H9 (cell line): ENCODE data around the gene FAM9C. TPM values are rescaled to one million over a fixed set of nuclear protein-coding genes. Genes with fewer than 3 reads are reported as not detected.

ENCODE experiments used
- DNase-seq: peaks from one replicate; pipeline ENCODE4 v3.0.0-alpha.2; 2017
- H2AFZ ChIP-seq: one replicate; pipeline ENCODE4 v1.6.1; 2013; ENCODE audit warnings: mild to moderate bottlenecking, low read length, control low read depth, moderate library complexity
- H2AK5ac ChIP-seq: 2 replicates; pipeline ENCODE4 v1.6.1; 2013; ENCODE audit warnings: low read length, control low read depth, mixed read lengths; ENCODE audit not compliant: insufficient read length
- H2BK120ac ChIP-seq: one replicate; pipeline ENCODE4 v1.6.1; 2013; ENCODE audit warnings: low read depth, mild to moderate bottlenecking, low read length, control low read depth, inconsistent platforms; ENCODE audit not compliant: poor library complexity, severe bottlenecking
- H2BK12ac ChIP-seq: 2 replicates; pipeline ENCODE4 v1.6.1; 2013; ENCODE audit warnings: low read length, control low read depth, mixed read lengths, low read depth; ENCODE audit not compliant: insufficient read length
- H2BK15ac ChIP-seq: 2 replicates; pipeline ENCODE4 v1.6.1; 2013; ENCODE audit warnings: low read depth, low read length, control low read depth
- H2BK20ac ChIP-seq: one replicate; pipeline ENCODE4 v1.6.1; 2013; ENCODE audit warnings: low read depth, mild to moderate bottlenecking, low read length, control low read depth, inconsistent platforms; ENCODE audit not compliant: poor library complexity, severe bottlenecking
- H2BK5ac ChIP-seq: 2 replicates; pipeline ENCODE4 v1.6.1; 2013; ENCODE audit warnings: low read length, control low read depth, mixed read lengths; ENCODE audit not compliant: insufficient read length
- H3K14ac ChIP-seq: 2 replicates; pipeline ENCODE4 v1.6.1; 2013; ENCODE audit warnings: low read length, control low read depth; ENCODE audit not compliant: insufficient read depth
- H3K18ac ChIP-seq: 2 replicates; pipeline ENCODE4 v1.6.1; 2013; ENCODE audit warnings: low read depth, mild to moderate bottlenecking, mixed read lengths, low read length, control low read depth; ENCODE audit not compliant: insufficient read length
- H3K23ac ChIP-seq: 2 replicates; pipeline ENCODE4 v1.6.1; 2013; ENCODE audit warnings: low read length, control low read depth, mixed read lengths, low read depth; ENCODE audit not compliant: insufficient read length
- H3K23me2 ChIP-seq: 2 replicates; pipeline ENCODE4 v1.6.1; 2013; ENCODE audit warnings: low read depth, mild to moderate bottlenecking, mixed read lengths, low read length, control low read depth; ENCODE audit not compliant: insufficient read length, poor library complexity, severe bottlenecking
- H3K27ac ChIP-seq: 2 replicates; pipeline ENCODE4 v1.5.1; 2013; ENCODE audit warnings: low read length, control low read depth, mixed read lengths, low read depth; ENCODE audit not compliant: insufficient read length
- H3K27me3 ChIP-seq: 2 replicates; pipeline ENCODE4 v1.6.1; 2013; ENCODE audit warnings: low read length, control low read depth, inconsistent platforms; ENCODE audit not compliant: insufficient read depth
- H3K4ac ChIP-seq: 2 replicates; pipeline ENCODE4 v1.6.1; 2013; ENCODE audit warnings: low read depth, mild to moderate bottlenecking, control low read depth, inconsistent platforms, low read length, moderate library complexity
- H3K4me1 ChIP-seq: 2 replicates; pipeline ENCODE4 v1.6.1; 2013; ENCODE audit warnings: low read length, control low read depth, inconsistent platforms; ENCODE audit not compliant: insufficient read depth
- H3K4me2 ChIP-seq: 2 replicates; pipeline ENCODE4 v1.6.1; 2013; ENCODE audit warnings: low read length, control low read depth, mixed read lengths; ENCODE audit not compliant: insufficient read length, insufficient read depth
- H3K56ac ChIP-seq: 2 replicates; pipeline ENCODE4 v1.6.1; 2013; ENCODE audit warnings: low read depth, mild to moderate bottlenecking, mixed read lengths, low read length, control low read depth; ENCODE audit not compliant: insufficient read length
- H3K79me1 ChIP-seq: 2 replicates; pipeline ENCODE4 v1.6.1; 2013; ENCODE audit warnings: low read depth, mild to moderate bottlenecking, moderate library complexity, low read length, control low read depth, inconsistent platforms; ENCODE audit not compliant: insufficient read depth, poor library complexity, severe bottlenecking
- H3K79me2 ChIP-seq: 2 replicates; pipeline ENCODE4 v1.6.1; 2013; ENCODE audit warnings: low read length, control low read depth, inconsistent platforms; ENCODE audit not compliant: insufficient read depth
- H3K9ac ChIP-seq: 2 replicates; pipeline ENCODE4 v1.6.1; 2013; ENCODE audit warnings: low read length, control low read depth, mixed read lengths; ENCODE audit not compliant: insufficient read length; ENCODE audit errors: extremely low read depth
- H3K9me3 ChIP-seq: one replicate; pipeline ENCODE4 v1.6.1; 2013; ENCODE audit warnings: low read depth, low read length, inconsistent platforms; ENCODE audit not compliant: control insufficient read depth
- H3T11ph ChIP-seq: one replicate; pipeline ENCODE4 v1.6.1; 2013; ENCODE audit warnings: mild to moderate bottlenecking, low read length, control low read depth, inconsistent platforms
- H4K20me1 ChIP-seq: one replicate; pipeline ENCODE4 v1.6.1; 2013; ENCODE audit not compliant: control insufficient read depth, insufficient read length, insufficient read depth
- H4K5ac ChIP-seq: 2 replicates; pipeline ENCODE4 v1.6.1; 2013; ENCODE audit warnings: low read depth, mild to moderate bottlenecking, mixed read lengths, low read length, control low read depth; ENCODE audit not compliant: insufficient read length
- H4K8ac ChIP-seq: replicated peaks from 2 replicates; pipeline ENCODE4 v1.6.1; 2013; ENCODE audit warnings: low read length, control low read depth, mixed read lengths, low read depth; ENCODE audit not compliant: insufficient read length
- H4K91ac ChIP-seq: 2 replicates; pipeline ENCODE4 v1.6.1; 2013; ENCODE audit warnings: low read depth, mild to moderate bottlenecking, moderate library complexity, mixed read lengths, low read length, control low read depth; ENCODE audit not compliant: insufficient read length
- H3K27ac Mint-ChIP-seq, 3 experiments: 2 replicates in 2 of 3; 3 replicates in 1 of 3; pipeline ENCODE4 v1.8.0; 2020 to 2021; ENCODE audit warnings: mixed read lengths in 3 of 3, mild to moderate bottlenecking in 1 of 3, moderate library complexity in 1 of 3
- H3K27me3 Mint-ChIP-seq: 2 replicates; pipeline ENCODE4 v1.8.0; 2021; ENCODE audit warnings: low read depth, mild to moderate bottlenecking, moderate library complexity, mixed read lengths
- H3K36me3 Mint-ChIP-seq, 3 experiments: 2 replicates in 2 of 3; 3 replicates in 1 of 3; pipeline ENCODE4 v1.8.0; 2020 to 2021; ENCODE audit warnings: low read depth in 3 of 3, mixed read lengths in 3 of 3; ENCODE audit not compliant: insufficient read depth in 1 of 3
- H3K4me1 Mint-ChIP-seq, 2 experiments: 2 replicates each; pipeline ENCODE4 v1.8.0; 2020; ENCODE audit warnings: mixed read lengths in 2 of 2
- H3K4me3 Mint-ChIP-seq, 2 experiments: 2 replicates in 1 of 2; 3 replicates in 1 of 2; pipeline ENCODE4 v1.8.0; 2020 to 2021; ENCODE audit warnings: mild to moderate bottlenecking in 2 of 2, mixed read lengths in 2 of 2, moderate library complexity in 1 of 2
- H3K9me3 Mint-ChIP-seq, 2 experiments: 2 replicates in 1 of 2; 3 replicates in 1 of 2; pipeline ENCODE4 v1.8.0; 2020; ENCODE audit warnings: mild to moderate bottlenecking in 2 of 2, mixed read lengths in 2 of 2, moderate library complexity in 1 of 2
- WGBS: extraction: QIAGEN DNeasy Blood & Tissue Kit; methylation state at CpG from one replicate; pipeline ENCODE4 v1.1.7; 2013; ENCODE audit warnings: missing lambda C conversion rate, low lambda C conversion rate, mixed read lengths; ENCODE audit not compliant: insufficient read length; ENCODE audit errors: extremely low coverage; 5-methylcytosine and 5-hydroxymethylcytosine counted together
- long read RNA-seq: library from polyadenylated mRNA; unstranded; transcript quantifications from one replicate; pipeline ENCODE4 v2.0.0, GENCODE V29; 2020
- total RNA-seq: library from RNA; stranded (reverse); gene quantifications from 2 replicates; pipeline ENCODE4 v1.2.1, GENCODE V29; 2021
- TF ChIP-seq, protein P1 (sequence below): fragments of 200-600 bp; sonication (generic); conservative IDR thresholded peaks from 3 replicates; pipeline ENCODE4 v1.8.0; 2021; ENCODE audit warnings: antibody characterized with exemption, mild to moderate bottlenecking

Gene FAM9C
- total RNA-seq: 0.09 TPM in 1 of 2 replicates, not detected in the other
- long read RNA-seq: 0 reads

DNA sequence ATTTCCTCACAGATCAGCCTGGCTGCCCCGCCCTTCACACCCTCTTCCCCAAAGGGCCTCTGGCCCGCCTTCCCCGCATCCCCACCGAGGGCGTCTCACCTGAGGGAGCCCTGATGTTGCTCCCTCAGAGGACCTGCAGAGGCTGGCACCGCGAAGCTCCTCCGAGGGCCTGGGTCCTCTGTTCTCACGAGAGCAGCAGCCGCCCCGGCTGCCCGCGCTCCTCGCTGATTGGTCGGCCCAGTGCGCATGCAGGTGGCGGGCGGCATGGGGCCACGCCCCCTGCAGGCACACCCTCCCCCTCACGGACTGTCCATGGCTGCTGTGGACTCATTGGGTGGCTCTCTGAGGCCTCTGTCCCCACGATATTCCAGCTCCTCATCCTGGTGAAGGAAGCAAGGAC is at the start of gene FAM9C:
Gene FAM9C (minus strand): TSS at position 180 of the 400 bp plus-strand sequence. CDS start 831 bp downstream, outside the sequence.
- Histone ChIP-seq H2BK120ac (no peak within 1 kb of the TSS), H4K91ac (no peak within 1 kb of the TSS), H2BK20ac (no peak within 1 kb of the TSS), H3K4me2 (no peak within 1 kb of the TSS), H3K14ac (no peak within 1 kb of the TSS), H3K23me2 (no peaks in the 10 kb centered on the region), H4K5ac (no peak within 1 kb of the TSS), H2AK5ac (no peak within 1 kb of the TSS), H2BK12ac (no peak within 1 kb of the TSS), H3K4me1 (no peaks in the 10 kb centered on the region), H2BK15ac (no peak within 1 kb of the TSS), H3K56ac (no peak within 1 kb of the TSS), H3K27ac (no peak within 1 kb of the TSS), H3K27me3 (no peaks in the 10 kb centered on the region), H2AFZ (no peak within 1 kb of the TSS), H3K18ac (no peak within 1 kb of the TSS), H3T11ph (no peak within 1 kb of the TSS), H3K9me3 (no peaks in the 10 kb centered on the region), H3K23ac (no peak within 1 kb of the TSS), H4K20me1 (no peaks in the 10 kb centered on the region), H4K8ac (no peak within 1 kb of the TSS), H3K9ac (no peak within 1 kb of the TSS), H2BK5ac (no peak within 1 kb of the TSS), H3K79me1 (no peaks in the 10 kb centered on the region), H3K4ac (no peak within 1 kb of the TSS), H3K79me2 (no peaks in the 10 kb centered on the region)
- Mint-ChIP-seq H3K9me3 (peaks cover 40 to 47% of the 10 kb centered on the region in 2 experiments), H3K4me1 (peaks cover 0 to 8% of the 10 kb centered on the region in 2 experiments; a peak in 2 of 4 replicates), H3K36me3 (no peaks in the 10 kb centered on the region; a peak in 1 of 7 replicates), H3K27me3 (no peaks in the 10 kb centered on the region), H3K4me3 (no peak within 1 kb of the TSS), H3K27ac (no peak within 1 kb of the TSS)
- DNase-seq: no peak
- TF ChIP-seq, protein P1, sequence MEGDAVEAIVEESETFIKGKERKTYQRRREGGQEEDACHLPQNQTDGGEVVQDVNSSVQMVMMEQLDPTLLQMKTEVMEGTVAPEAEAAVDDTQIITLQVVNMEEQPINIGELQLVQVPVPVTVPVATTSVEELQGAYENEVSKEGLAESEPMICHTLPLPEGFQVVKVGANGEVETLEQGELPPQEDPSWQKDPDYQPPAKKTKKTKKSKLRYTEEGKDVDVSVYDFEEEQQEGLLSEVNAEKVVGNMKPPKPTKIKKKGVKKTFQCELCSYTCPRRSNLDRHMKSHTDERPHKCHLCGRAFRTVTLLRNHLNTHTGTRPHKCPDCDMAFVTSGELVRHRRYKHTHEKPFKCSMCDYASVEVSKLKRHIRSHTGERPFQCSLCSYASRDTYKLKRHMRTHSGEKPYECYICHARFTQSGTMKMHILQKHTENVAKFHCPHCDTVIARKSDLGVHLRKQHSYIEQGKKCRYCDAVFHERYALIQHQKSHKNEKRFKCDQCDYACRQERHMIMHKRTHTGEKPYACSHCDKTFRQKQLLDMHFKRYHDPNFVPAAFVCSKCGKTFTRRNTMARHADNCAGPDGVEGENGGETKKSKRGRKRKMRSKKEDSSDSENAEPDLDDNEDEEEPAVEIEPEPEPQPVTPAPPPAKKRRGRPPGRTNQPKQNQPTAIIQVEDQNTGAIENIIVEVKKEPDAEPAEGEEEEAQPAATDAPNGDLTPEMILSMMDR: no peak
- no CpG with 5 or more reads among the region's 21 CpGs for WGBS
